Measurements from ENCODE around the gene NANOGP8. TPM values are rescaled to one million over a fixed set of nuclear protein-coding genes. Genes with fewer than 3 reads are reported as not detected.
"Not testable (repeated sequence)": the region's sequence is repeated elsewhere in the genome, so short reads cannot be mapped to it uniquely, and the experiment has no call there.

Gene NANOGP8, protein sequence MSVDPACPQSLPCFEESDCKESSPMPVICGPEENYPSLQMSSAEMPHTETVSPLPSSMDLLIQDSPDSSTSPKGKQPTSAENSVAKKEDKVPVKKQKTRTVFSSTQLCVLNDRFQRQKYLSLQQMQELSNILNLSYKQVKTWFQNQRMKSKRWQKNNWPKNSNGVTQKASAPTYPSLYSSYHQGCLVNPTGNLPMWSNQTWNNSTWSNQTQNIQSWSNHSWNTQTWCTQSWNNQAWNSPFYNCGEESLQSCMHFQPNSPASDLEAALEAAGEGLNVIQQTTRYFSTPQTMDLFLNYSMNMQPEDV
- not detected for total RNA-seq
- long read RNA-seq = 0 reads

DNA sequence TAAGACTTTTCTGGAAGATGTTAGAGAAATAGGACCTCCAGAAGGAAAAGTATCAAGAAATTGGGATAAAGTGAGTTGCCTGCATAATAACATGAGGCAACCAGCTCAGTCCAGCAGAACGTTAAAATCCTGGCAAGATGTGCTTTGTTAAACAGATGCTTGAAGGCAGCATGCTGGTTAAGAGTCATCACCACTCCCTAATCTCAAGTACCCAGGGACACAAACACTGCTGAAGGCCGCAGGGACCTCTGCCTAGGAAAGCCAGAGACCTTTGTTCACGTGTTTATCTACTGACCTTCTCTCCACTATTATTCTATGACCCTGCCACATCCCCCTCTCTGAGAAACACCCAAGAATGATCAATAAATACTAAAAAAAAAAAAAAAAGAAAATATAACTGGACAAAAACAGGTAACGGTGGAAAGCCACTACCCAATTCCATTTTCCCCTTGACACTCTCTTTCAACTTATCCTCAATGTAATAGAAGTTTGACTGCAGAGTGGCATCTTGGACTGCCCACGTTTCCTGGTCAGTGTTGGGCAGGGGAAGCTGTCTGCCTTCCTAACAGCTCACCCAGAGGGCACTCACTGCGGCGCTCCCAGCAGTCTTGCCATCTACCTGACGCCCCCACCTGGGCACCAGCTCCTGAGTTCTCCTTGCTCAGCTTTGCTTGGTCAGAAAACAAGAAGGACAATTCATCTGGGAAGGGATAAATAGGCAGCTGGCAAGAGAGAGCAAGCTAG lies at the start of gene NANOGP8:
Gene NANOGP8, minus strand, starts transcription at position 120 of the 744 bp plus-strand sequence. CDS start 185 bp downstream, outside the sequence.
- DNase-seq; intact Hi-C loops (cut with micrococcal nuclease): not testable (repeated sequence)
- ATAC-seq = peak; percentile 43

GRCh38 chr15:35134299-35134698 lies 49.2 kb upstream of the NANOGP8 start:
- DNase-seq = no peak
- intact Hi-C loops (cut with micrococcal nuclease) = no loop called here
- ATAC-seq = no peak

- DNase-seq (no peak), ATAC-seq (no peak)
- intact Hi-C loops (cut with micrococcal nuclease) = no loop called here
Observed at GRCh38 chr15:35130245-35130644, 45.1 kb upstream of the NANOGP8 start.

DNA sequence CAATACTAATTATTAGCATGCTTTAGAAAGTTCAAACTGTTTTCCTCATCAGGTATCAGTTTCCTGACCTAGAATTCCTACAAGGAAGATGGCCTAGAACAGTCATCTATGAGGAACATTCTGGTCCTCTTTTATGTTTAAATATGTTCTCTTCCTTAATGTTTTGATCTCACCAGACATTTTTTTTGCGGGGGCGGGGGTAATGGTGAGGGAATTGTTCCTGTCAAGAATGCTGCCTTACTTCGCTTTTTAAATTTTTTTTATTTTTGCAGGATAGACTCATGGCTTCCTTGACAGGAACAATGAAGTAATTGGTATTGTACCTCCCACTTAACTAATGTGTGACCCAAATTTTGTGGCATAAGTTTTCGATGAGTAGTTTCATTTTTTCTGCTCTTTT lies 44.3 kb upstream of the NANOGP8 start:
- no peak for DNase-seq
- no peak for ATAC-seq
- intact Hi-C loops (cut with micrococcal nuclease) = no loop called here

- ATAC-seq (no peak), DNase-seq (no peak)
- intact Hi-C loops (cut with micrococcal nuclease) = no loop called here
Observed at GRCh38 chr15:35127717-35128116, 42.6 kb upstream of the NANOGP8 start.

GRCh38 chr15:35126236-35126635 lies 41.1 kb upstream of the NANOGP8 start:
- DNase-seq = no peak
- no peak for ATAC-seq
- intact Hi-C loops (cut with micrococcal nuclease) = no loop called here

DNA sequence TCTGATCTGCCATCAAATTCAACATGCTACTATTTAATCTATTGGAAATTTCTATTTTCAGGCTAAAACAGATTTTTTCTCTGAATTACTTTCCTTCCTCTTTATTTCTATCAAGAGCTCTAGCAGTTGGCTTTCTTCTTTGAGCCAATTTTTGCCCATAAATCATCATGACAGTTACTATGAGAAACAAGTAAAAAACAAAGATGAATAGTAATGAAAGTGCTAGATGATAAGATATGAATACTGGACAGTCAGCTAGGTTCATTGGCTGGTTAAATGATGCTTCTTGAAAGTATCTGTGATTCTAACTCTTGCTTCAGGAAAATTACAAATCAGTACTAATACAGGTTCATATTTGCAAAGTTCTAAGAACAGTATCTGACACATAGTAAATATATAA lies 38.6 kb upstream of the NANOGP8 start:
- intact Hi-C loops (cut with micrococcal nuclease) = no loop called here
- ATAC-seq (no peak), DNase-seq (no peak)

GRCh38 chr15:35121611-35122359 lies 36.7 kb upstream of the NANOGP8 start:
- ATAC-seq (no peak), DNase-seq (no peak)
- intact Hi-C loops (cut with micrococcal nuclease) = no loop called here

GRCh38 chr15:35120173-35120572 lies 35.1 kb upstream of the NANOGP8 start:
- DNase-seq = no peak
- intact Hi-C loops (cut with micrococcal nuclease) = no loop called here
- no peak for ATAC-seq

- no peak for ATAC-seq
- no peak for DNase-seq
- intact Hi-C loops (cut with micrococcal nuclease) = no loop called here
Observed at GRCh38 chr15:35118960-35119359, 33.9 kb upstream of the NANOGP8 start.

- DNase-seq (no peak), ATAC-seq (no peak)
- intact Hi-C loops (cut with micrococcal nuclease) = no loop called here
Observed at GRCh38 chr15:35117543-35118265, 32.6 kb upstream of the NANOGP8 start.

- ATAC-seq (no peak), DNase-seq (no peak)
- intact Hi-C loops (cut with micrococcal nuclease) = no loop called here
Observed at GRCh38 chr15:35115155-35115725, 30.1 kb upstream of the NANOGP8 start.

DNA sequence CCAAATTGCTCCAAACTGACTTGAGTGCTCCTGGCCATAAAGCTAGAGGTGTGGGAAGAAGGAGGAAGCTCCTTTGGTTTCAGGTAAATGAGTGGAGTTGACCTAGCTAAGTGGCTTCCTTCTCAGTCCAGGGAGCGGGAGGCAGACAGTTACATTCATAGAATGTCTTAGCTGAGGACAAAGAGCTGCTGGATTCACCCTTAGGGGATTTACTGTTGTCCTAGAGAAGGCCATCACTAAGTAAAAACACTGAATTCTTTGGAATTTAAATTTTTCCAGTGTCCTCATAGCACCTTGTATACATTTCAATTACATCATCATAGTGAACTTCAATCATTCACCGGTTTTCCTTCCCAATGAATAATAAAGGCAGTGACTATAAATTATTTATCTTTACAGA lies 27.3 kb upstream of the NANOGP8 start:
- ATAC-seq = no peak
- intact Hi-C loops (cut with micrococcal nuclease) = no loop called here
- no peak for DNase-seq

DNA sequence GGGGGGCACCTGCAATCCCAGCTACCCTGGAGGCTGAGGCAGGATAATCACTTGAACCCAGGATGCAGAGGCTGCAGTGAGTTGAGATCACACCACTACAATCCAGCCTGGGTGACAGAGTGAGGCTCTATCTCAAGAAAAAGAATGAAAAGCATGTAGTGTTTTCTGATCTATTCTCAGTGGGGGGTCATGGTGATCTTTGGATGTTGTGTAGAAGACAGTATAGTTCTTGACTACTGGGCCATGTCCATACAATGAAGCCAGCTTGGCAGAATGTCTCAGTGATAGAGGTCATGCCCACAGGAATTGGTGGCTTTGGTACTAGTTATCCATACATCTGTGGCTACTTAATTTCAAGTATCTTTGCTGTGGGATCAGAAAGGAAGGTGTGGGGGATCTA lies 26.8 kb upstream of the NANOGP8 start:
- intact Hi-C loops (cut with micrococcal nuclease) = no loop called here
- ATAC-seq (no peak), DNase-seq (no peak)

DNA sequence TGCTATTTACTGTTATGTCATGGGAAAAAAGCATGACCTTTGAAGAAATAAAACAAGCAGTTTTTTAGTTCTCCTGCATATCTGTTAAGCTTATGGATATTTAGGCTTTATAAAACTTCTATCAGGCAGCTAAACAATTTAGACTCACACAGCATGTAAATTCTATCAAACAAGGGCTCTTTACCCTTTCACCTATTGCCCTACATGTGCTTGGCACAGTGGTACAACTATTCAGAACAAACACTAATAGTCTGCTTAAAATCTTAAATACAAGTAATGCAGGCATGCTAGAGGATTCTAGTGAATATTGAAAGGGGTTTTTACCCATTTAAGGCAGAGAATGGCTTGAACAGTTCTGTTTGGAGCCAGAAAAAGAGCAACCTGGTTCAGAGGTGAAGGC lies 23.4 kb upstream of the NANOGP8 start:
- intact Hi-C loops (cut with micrococcal nuclease) = no loop called here
- DNase-seq = no peak
- ATAC-seq = no peak

GRCh38 chr15:35107561-35107960 lies 22.5 kb upstream of the NANOGP8 start:
- intact Hi-C loops (cut with micrococcal nuclease) = no loop called here
- ATAC-seq (no peak), DNase-seq (no peak)

DNA sequence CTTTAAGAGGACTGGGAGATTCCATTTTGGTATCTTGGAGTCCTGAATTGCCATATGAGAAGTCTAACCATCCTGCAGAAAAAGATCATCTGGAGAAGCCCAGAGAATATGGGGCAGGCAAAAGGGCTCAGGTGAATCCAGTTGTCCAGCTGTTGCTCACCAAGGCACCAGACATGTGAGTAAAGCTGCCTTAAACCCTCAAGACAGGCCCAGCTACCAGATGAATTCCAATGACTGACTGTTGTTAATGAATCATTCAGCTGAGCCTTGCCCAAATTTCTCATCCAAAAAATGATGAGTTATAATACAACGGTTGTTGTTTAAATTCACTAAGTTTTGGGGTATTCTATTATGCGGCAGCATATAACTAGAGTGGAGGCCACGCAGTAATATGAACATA lies 22.0 kb upstream of the NANOGP8 start:
- intact Hi-C loops (cut with micrococcal nuclease) = no loop called here

DNA sequence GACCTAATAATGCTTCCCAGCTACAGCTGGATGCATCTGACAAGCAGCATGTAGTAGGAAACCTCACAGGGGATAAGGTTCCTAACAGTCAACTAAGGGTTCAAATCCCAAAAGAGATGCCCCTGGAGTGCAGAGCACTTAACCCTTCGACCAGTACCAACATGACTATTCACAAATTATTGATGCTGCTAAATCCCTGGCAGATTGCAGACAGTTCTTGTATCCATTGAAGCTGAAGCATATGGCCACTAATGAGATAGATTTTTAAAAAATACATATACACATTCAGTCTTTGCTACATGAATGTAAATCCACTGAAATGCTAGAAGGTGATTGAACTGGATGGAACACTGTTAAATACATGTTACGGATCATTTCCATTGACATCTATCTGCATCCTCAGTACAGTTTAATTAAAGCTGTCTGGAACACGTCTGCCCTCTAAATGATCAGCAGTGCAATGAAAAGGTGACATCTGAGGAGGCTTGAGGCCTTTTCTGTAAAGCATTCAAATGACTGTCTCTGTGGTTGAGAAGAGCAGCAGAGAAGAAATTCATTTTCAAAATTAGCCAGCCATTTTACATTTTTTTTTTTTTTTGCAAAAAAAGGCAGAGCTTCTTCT lies 19.5 kb upstream of the NANOGP8 start:
- DNase-seq (no peak), ATAC-seq (no peak)
- intact Hi-C loops (cut with micrococcal nuclease) = no loop called here

More for the DNA sequence above, 22.0 kb upstream of the NANOGP8 start:
- DNase-seq = no peak
- ATAC-seq = no peak

DNA sequence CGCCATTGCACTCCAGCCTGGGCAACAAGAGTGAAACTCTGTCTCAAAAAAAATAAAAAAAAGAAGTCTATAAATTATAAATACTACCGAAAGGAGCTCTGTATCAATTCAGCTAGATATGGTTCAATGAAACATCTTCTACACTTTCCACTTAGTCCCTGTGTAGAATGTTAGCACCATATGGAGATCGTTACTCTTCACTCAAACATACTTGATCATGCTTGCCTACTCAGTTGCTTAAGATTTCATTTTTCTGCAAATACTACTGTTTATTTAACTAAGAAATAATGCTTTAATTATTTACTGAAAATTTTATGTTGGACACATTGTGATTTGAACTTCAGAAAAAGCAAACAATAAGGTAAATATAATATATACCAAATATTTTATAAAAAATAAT lies 17.1 kb upstream of the NANOGP8 start:
- intact Hi-C loops (cut with micrococcal nuclease) = no loop called here
- DNase-seq = no peak
- ATAC-seq = no peak
